Measurements from ENCODE around the gene TRIM62. TPM values are rescaled to one million over a fixed set of nuclear protein-coding genes. Genes with fewer than 3 reads are reported as not detected.

The TRIM62 gene
- 10 to 100 TPM in 1 of 4 donors, 1 to 10 TPM in 3; 4.6 to 52.0 (median 5.8) TPM for total RNA-seq

DNA sequence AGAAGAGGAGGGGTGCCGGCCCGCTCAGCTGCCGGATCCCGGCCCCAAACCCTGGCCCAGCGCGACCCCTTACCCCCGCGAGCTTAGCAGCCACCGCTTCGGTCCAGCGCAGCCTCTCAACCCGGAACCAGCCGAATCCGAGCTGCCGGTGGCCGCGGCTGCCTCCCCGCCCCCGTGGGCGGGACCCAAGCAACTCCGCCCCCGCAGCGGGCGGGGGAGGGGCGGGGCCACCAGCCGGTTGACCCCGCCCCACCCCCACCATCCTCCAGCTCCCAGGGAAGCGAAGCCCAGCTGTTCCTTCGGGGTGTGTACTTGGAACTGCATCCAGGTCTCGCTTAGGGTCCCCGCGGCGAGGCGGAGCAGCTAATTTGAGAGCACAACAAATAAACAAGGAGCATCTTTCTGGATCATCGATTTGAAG is at the start of gene TRIM62:
TSS of gene TRIM62 (minus strand) at position 123 of the 421 bp plus-strand sequence. CDS start 611 bp downstream, outside the sequence.
- peaks cover 3 to 20% (median 16%) of the 10 kb centered on the region in 4 donors for H3K4me1 ChIP-seq
- DNase-seq: peak; percentile 91
- TF ChIP-seq CTCF (IDR thresholded peaks at IDR 0.05) (no peak), POLR2AphosphoS5 (IDR thresholded peaks at IDR 0.05) (peak; percentile 62 to 81 (median 80)), POLR2A (IDR thresholded peaks at IDR 0.05) (peak; percentile 61)
- H3K27me3 ChIP-seq: no peaks in the 10 kb centered on the region
- no peaks in the 10 kb centered on the region for H3K36me3 ChIP-seq
- H3K9me3 ChIP-seq: no peaks in the 10 kb centered on the region
- in situ Hi-C loops (cut with MboI; ENCODE audit: low pct_ligation_motif_present in 1 of 4, low pct_unique_long_range_greater_than_20kb in 1 of 4, low sequenced_read_pairs in 3 of 4): no loop called here
- peak within 1 kb of the TSS; percentile 63 to 92 (median 78) for H3K4me3 ChIP-seq
- intact Hi-C loops (cut with DNase I; ENCODE audit: low total_unique reads): no loop called here
- WGBS, 2 donors (ENCODE audit: low coverage in 1 of 2): 1% methylated on average over 30 of the region's 35 CpGs; no CpG with 5 or more reads in 1 of the 2 donors
- H3K27ac ChIP-seq: peak within 1 kb of the TSS; percentile 77 to 90 (median 82)

GRCh38 chr1:33231166-33231565 is 49.3 kb upstream of the TRIM62 start:
- Histone ChIP-seq H3K4me1 (no peaks in the 10 kb centered on the region), H3K36me3 (no peaks in the 10 kb centered on the region), H3K9me3 (no peaks in the 10 kb centered on the region), H3K4me3 (no peak overlapping the region), H3K27me3 (no peaks in the 10 kb centered on the region), H3K27ac (no peak overlapping the region)
- WGBS, 2 donors (ENCODE audit: low coverage in 1 of 2): 79 to 91% methylated on average over 3 to 7 of the region's 7 CpGs
- no peak for DNase-seq
- in situ Hi-C loops (cut with MboI; ENCODE audit: low pct_ligation_motif_present in 1 of 4, low pct_unique_long_range_greater_than_20kb in 1 of 4, low sequenced_read_pairs in 3 of 4): no loop called here
- TF ChIP-seq POLR2AphosphoS5 (IDR thresholded peaks at IDR 0.05): no peak
- TF ChIP-seq CTCF (IDR thresholded peaks at IDR 0.05): no peak
- TF ChIP-seq EP300 (IDR thresholded peaks at IDR 0.05; ENCODE audit: low read depth): no peak
- no peak for TF ChIP-seq POLR2A (IDR thresholded peaks at IDR 0.05)
- intact Hi-C loops (cut with DNase I; ENCODE audit: low total_unique reads): no loop called here

- Histone ChIP-seq H3K4me1 (no peaks in the 10 kb centered on the region), H3K4me3 (no peak overlapping the region), H3K27me3 (no peaks in the 10 kb centered on the region), H3K27ac (no peak overlapping the region), H3K36me3 (no peaks in the 10 kb centered on the region), H3K9me3 (peaks cover 0 to 5% of the 10 kb centered on the region in 2 donors)
- in situ Hi-C loops (cut with MboI; ENCODE audit: low pct_ligation_motif_present in 1 of 4, low pct_unique_long_range_greater_than_20kb in 1 of 4, low sequenced_read_pairs in 3 of 4) (no loop called here), intact Hi-C loops (cut with DNase I; ENCODE audit: low total_unique reads) (no loop called here)
- no peak for DNase-seq
- 36 to 60% methylated on average over 1 to 5 of the region's 5 CpGs for WGBS, 2 donors (ENCODE audit: low coverage in 1 of 2)
- TF ChIP-seq CTCF (IDR thresholded peaks at IDR 0.05) (no peak), POLR2AphosphoS5 (IDR thresholded peaks at IDR 0.05) (no peak), EP300 (IDR thresholded peaks at IDR 0.05; ENCODE audit: low read depth) (no peak), POLR2A (IDR thresholded peaks at IDR 0.05) (no peak)
Observed at GRCh38 chr1:33228935-33229487, 47.2 kb upstream of the TRIM62 start.

GRCh38 chr1:33225586-33225985 is 43.7 kb upstream of the TRIM62 start:
- in situ Hi-C loops (cut with MboI; ENCODE audit: low pct_ligation_motif_present in 1 of 4, low pct_unique_long_range_greater_than_20kb in 1 of 4, low sequenced_read_pairs in 3 of 4): no loop called here
- no peaks in the 10 kb centered on the region for H3K27me3 ChIP-seq
- WGBS, 2 donors (ENCODE audit: low coverage in 1 of 2): 75 to 100% methylated on average over 1 of the region's 1 CpG
- TF ChIP-seq POLR2A (IDR thresholded peaks at IDR 0.05) (no peak), CTCF (IDR thresholded peaks at IDR 0.05) (no peak), POLR2AphosphoS5 (IDR thresholded peaks at IDR 0.05) (no peak), EP300 (IDR thresholded peaks at IDR 0.05; ENCODE audit: low read depth) (no peak)
- no peak overlapping the region for H3K27ac ChIP-seq
- no peak overlapping the region for H3K4me3 ChIP-seq
- H3K4me1 ChIP-seq: no peaks in the 10 kb centered on the region
- H3K9me3 ChIP-seq: peaks cover 0 to 6% of the 10 kb centered on the region in 2 donors
- no peaks in the 10 kb centered on the region for H3K36me3 ChIP-seq
- no peak for DNase-seq
- intact Hi-C loops (cut with DNase I; ENCODE audit: low total_unique reads): no loop called here
